GM19468 (cell line): ENCODE results near the gene TBL3.
"Not testable (repeated sequence)": the region's sequence is repeated elsewhere in the genome, so short reads cannot be mapped to it uniquely, and the experiment has no call there.

Source experiments
- ATAC-seq: cut with Tn5 transposase; IDR thresholded peaks from one replicate; pipeline ENCODE4 v1.9.1; 2021; ENCODE audit warnings: mild to moderate bottlenecking, moderate library complexity, moderate number of reproducible peaks; ENCODE audit not compliant: unreplicated experiment; ENCODE audit errors: extremely low read depth

Gene TBL3

DNA sequence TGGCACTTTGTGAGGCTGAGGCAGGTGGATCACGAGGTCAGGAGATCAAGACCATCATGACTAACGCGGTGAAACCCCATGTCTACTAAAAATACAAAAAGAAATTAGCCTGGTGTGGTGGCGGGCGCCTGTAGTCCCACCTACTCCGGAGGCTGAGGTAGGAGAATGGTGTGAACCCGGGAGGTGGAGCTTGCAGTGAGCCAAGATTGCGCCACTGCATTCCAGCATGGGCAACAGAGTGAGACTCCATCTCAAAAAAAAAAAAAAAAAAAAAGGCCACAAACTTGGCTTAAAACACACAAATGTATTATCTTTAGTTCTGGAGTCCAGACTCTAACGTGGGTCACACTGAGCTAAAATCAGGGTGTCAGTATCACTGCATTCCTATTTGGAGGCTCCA is 39.9 kb downstream of the TBL3 start:
- not testable (repeated sequence) for ATAC-seq

DNA sequence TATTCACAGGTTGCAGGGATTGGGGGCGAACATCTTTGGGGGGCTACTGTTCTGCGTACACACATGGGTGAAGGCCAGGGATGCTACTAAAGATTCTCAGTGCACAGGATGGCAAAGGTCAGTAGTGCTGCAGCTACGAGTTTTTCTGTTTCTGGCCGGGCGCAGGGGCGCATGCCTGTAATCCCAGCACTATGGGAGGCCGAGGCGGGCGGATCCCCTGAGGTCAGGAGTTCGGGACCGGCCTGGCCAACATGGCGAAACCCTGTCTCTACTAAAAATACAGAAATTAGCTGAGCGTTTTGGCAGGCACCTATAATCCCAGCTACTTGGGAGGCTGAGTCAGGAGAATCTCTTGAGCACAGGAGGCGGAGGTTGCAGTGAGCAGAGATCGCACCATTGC is 41.7 kb downstream of the TBL3 start:
- no peak for ATAC-seq

DNA sequence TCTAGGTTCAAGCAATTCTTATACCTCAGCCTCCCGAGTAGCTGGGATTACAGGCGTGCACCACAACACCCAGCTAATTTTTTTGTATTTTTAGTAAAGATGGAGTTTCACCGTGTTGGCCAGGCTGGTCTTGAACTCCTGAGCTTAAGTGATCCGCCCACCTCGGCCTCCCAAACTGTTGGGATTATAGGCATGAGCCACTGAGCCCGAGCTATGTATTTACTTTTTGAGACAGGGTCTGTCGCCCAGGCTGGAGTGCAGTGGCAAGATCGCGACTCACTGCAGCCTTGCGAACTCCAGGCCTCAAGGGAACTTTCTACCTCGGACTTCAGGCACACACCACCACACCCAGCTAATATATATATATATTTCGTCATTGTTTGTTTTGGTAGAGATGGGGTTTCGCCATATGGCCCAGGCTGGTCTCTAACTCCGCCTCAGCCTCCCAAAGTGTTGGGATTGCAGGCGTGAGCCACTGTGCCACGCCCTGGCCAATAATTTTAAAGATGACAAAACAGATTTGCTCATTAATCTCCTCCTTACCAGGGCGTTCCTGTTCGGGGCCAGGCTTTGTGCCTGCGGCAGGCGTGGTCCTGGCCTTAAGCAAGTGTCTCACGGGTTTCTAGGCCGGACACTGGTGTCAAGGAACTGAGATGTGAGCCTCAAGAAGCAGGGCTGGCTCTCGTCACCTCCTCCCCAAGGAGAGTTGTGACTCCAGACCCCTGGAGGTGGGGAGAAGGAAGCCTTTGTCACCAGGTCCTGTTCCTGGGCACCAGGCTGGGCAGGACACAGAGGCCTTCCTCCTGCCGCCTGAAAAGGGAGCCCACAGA is 43.5 kb downstream of the TBL3 start:
- ATAC-seq = no peak

DNA sequence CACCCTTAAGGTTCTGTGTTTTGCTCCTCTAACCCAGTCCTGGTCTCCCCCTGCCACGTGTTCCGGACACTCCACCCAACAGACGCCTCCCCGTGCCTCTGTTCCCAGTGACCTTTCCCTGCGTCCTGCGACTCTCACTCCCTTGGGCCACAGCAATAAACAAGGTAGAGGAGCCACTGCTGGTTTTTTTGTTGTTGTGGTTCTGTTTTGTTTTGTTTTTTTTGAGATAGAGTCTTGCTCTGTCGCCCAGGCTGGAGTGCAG is 44.0 kb downstream of the TBL3 start:
- no peak for ATAC-seq

DNA sequence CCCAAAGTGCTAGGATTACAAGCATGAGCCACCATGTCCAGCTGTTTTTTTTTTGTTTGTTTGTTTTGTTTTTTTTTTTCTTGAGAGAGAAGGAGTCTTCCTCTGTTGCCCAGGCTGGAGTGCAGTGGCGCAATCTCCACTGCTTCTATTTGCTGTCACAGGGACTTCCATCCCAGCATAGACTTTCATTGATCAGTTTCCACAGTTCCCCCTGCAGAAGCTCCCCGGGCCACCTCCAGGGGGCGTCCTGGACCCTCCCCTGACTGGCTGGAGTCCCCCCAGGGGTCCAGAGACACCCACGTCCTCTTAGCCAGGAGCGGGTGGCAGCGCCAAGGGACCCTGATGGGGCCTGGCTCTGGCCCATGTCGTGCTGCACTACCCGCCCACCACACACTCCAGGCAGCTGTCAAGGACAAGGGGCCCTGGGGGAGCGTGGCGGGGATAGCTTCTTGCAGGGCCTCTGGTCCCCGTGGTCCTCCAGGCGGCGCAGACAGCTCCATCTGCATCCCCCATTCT is 44.6 kb downstream of the TBL3 start:
- ATAC-seq = no peak

DNA sequence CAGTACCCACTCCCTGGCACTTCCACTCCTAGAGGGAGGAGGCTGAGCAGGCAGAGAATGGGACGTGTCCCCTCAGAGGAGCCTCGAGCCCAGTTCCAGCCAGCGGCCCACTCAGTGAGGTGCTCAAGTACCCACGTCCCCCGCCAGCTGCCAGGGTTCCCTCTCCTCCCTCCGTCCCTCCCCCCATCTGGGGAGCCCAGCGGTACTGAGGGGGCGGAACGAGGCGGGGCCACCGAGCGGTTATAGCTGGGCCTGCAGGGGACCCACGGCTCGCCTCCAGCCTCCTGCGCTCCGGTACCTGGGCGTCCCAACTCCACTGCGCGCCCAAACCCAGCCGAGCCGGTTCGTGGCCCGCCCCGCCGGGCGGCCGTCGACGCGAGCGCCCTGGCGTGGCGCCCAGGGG is 47.7 kb downstream of the TBL3 start, which contains the start of gene NPW:
NPW (plus strand) TSS at position 268 of the 403 bp plus-strand sequence.
- no peak for ATAC-seq

DNA sequence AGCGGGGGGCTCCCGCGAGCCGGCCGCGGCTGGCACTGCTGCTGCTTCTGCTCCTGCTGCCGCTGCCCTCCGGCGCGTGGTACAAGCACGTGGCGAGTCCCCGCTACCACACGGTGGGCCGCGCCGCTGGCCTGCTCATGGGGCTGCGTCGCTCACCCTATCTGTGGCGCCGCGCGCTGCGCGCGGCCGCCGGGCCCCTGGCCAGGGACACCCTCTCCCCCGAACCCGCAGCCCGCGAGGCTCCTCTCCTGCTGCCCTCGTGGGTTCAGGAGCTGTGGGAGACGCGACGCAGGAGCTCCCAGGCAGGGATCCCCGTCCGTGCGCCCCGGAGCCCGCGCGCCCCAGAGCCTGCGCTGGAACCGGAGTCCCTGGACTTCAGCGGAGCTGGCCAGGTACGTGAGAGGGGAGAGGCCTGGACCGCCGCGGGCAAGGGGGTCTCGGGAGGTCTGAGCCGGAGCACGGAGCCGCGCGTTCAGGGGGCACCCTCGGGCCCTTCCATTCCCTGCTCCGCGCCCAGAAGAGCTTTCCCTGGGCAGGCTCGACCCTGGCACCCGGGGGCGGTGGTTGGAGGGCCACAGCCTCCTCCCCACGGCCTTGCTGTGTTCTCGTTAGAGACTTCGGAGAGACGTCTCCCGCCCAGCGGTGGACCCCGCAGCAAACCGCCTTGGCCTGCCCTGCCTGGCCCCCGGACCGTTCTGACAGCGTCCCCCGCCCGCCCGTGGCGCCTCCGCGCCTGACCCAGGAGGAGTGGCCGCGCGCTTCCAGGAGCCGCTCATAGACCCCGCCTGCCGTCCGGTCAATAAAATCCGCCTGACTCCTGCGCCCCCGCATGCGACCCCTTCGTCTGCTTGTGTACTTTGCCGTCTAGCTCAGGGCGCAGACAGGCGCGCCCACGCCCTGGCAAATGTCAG is 48.3 kb downstream of the TBL3 start:
- ATAC-seq = no peak

DNA sequence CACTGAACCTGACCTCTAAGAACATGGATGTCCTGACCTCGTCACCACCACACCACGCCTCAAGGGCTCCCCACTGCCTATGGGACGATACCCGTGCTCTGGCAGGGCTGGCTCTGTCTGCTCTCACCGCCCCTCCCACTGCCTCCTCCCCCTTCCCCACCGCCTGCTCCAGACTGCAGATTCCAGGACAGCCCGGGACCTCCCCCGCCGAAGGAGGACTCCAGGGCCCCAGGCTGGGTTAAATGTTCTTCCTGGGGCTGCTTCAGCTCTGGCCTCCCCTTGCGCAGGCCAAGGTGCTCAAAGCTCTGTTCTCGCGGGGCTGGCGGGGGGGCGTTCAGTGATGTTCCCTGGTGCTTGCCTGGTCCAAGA is 50.9 kb downstream of the TBL3 start:
- ATAC-seq = no peak

DNA sequence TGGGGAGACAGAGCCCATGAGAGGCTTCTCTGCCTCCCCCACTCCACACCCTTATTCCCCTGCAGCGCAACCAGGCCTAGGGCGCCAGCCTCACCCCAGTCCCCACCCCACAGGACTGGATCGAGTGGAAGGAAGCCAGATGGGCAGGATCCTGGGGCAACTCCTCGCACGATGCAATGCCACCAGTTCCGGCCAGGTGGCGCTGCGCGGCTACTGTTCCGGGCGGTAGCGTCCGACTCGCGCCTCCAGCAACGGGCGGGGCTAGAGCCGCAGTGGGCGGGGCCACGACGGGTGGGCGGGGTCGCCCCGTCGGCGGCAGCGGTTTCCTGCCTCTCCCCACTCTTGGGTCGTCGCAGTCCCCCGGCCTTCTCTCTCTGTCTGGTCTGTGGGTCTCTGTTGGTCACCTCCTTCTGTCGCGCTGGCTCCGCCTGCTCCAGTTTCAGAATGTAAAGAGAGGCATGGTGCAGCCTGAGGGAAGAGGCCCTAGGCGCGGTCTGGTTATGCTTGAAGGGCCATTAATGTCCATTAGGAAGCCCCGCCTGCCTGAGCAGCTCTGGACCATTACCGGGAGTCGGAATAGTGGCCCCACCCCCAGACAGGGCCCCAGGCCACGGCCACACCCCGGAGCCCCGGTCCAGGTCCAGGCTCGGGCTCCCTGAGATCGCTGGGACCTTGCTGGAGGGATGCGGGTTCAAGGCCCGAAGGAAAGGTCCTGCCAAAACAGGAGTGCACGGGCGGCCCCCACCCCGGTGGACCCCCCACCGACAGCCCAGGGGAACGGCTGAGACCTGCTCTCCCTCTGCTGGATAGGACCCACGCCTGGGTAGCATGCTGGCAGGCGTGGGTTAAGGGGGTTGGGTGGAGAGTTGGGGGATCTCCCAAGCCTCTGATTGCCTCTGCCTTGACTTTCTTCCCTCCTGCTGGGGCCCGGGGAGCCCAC is 51.5 kb downstream of the TBL3 start:
- ATAC-seq = no peak

DNA sequence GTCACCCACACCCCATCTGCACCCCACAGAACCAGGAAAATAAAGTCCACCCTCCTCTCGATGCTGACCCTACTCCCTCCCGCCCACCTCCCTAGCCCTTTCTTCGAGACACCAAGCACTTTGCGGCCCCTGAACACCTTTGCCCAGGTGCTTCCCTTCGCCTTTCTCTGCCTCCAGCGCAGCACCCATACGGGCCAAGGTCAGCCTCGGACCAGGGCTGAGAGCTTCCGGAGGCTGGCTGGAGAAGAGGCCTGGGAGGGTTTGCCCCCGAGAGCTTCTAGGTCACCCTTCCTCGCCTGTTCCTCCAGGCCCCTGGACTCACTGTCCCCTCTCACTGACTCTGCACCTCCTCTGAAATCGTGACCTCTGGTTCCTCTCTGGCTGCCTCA is 52.2 kb downstream of the TBL3 start:
- ATAC-seq = no peak

DNA sequence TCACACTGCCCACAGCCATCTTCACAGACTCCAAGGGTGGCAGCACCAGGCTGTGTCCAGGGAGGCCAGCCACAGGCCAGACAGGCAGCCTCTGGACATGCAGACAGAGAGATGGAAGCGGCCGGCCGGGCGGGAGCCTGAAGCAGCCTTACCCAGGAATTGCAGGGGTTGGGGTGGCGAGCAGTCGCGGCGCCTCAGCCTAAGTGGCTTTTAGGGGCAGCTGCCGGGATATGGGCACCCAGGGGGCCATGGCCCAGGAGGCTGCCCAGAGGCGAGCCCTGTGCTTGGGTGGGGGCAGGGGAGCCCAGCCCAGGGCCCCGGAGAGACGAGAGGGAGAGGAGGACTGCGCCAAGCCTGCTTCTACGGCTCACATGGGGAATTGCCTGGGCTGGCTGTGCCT is 53.4 kb downstream of the TBL3 start:
- ATAC-seq = no peak

DNA sequence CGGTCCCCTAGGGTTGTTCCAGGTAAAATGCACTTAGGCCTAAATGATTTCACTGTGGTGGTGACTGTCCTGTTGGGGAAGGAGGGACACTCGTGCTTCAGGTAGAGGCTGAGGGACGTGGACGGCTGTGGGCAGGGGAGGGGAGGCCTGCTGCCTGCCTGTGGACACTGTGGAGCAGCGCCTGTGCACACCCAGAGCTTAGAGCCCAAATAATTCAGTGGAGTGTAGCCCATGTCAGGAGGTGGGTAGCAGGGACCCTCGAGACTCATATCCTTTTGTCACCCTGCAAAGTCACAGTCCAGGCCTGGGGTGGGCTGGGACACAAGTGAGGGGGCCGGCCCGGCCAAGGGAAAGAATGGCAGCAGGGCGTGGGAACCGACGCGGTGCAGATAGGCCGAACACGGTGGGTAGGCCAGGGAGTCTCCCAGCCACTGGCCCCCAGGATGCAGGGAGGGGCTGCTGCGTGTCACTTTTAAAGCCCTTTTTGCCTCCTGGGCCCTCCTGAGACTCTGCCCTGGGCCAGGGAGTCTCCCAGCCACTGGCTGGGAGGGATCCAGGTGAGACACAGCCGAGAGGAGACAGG is 54.1 kb downstream of the TBL3 start:
- no peak for ATAC-seq

DNA sequence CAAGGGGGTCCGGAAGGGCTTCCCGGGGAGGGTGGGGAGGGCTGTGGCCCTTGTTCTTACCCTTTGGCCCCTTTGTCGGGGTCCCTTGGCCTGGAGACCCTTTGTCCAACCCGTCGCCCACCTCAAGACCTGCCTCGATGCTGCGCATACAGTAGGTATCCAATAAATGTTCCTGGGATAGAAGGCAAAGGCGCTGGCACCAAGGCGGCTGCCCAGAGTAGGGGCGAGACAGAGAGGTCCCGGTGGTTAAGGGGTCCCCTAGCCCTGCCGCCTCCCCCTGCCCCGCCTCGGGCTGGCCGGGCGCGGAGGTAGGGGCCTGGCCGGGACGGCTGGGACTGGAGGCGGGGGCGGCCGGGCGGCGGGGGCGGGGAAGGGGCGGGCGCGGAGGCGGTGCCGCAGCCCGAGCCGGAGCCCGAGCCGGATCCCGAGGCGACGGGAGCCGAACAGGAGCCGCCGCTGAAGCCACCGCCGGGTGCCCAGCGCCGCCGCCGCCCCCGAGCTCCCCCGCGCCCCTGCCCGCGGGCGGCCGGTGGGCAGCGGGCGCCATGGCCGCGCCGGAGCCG is 54.7 kb downstream of the TBL3 start, which contains the start of gene NHERF2:
NHERF2 (plus strand) TSS at position 442 of the 563 bp plus-strand sequence; CDS start at position 546, 104 bp downstream.
- ATAC-seq = no peak

DNA sequence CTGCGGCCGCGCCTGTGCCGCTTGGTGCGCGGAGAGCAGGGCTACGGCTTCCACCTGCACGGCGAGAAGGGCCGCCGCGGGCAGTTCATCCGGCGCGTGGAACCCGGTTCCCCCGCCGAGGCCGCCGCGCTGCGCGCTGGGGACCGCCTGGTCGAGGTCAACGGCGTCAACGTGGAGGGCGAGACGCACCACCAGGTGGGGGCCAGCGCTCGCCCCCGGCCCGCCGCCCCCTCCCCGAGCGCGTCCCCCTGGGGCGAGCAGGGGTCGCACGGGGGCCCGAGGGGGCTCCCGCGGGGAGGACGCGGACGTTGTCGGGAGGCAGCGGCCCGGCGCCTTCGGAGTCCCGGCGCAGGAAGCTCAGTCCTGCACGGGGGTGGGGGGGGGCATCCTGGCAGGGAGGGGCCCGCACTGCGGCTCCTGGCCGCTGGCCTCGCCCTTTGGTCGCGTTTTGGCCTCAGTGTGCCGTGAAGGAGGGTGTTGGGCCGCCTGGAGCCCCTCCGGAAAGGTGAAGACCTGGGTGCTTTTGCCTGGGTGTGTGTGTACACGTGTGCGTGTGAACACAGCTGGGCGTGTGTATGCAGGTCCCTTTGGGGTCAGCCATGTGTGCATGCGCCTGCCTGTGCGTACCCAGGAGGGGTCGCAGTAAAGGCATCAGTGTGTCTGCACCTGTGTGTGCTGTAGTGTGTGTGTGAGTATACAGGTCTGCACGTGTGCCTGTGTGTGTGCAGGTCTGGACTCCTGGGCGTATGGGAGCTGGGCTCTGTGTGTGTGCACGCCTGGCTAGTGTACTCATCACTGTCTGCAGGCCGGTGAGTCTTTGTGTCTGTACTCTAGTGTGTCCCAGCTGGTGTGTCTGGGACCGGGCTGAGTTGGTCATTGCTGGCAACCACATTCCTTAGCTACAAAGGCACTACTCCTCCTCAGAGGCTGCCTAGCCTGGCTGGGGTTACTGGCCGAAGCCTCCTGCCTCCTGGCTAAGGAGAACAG is 55.5 kb downstream of the TBL3 start:
- no peak for ATAC-seq

DNA sequence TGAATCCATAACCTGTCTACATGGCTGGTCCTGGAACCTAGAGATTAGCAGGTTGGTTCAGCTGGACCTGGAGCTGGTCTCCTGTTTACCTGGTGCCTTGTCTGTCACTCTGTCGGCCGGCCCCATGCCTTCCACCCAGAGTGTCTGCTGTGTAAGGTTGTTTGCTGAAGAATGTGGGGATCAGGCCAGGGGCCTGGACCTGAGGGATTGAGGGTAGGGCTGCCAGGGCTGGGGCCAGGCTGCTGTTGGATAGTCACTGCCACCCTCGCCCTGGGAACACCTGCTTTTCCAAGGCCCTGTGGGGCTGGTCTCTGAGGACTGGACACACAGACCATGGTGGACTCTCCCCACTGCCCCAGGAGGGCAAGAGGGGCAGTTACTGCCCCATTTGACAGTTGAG is 56.3 kb downstream of the TBL3 start:
- no peak for ATAC-seq

DNA sequence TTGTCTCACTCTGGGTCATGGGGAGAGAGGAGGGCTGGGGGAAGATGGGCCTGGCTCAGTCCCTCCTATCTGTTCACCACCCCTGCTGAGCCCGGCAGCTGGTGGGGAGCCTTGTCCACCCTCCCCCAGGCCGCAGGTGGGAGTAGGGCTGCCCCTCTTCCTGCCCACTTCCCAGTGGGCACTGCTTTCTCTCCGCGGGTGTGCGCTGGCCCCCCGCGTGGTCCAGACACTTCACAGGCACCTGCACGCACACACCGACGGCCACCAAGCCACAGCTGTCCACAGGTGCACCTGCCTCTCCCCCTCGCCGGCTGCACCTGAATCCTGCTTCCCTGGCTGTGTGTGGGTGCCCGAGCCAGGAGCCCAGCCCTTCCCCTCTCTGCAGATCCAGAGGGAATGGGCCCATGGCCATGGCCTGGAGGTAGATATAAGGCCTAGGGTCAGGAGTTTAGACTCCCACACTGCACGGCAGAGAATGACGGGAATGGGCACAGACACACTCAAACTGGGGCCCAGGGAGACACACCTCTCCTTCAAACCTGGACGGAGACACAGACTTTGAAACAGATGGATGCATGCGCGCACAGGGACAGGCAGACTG is 56.9 kb downstream of the TBL3 start:
- no peak for ATAC-seq

DNA sequence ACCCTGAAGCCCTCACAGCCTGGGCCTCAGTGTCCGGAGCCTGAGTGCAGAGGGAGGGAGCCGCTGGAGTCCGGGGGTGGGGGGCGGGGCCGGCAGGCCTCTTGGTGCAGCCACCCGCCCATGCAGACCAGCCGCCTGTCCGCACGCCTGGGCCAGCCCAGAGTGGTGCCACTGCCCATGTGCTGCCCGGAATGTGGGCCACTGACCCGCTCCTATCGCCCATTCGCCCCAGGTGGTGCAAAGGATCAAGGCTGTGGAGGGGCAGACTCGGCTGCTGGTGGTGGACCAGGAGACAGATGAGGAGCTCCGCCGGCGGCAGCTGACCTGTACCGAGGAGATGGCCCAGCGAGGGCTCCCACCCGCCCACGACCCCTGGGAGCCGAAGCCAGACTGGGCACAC is 57.5 kb downstream of the TBL3 start:
- no peak for ATAC-seq

DNA sequence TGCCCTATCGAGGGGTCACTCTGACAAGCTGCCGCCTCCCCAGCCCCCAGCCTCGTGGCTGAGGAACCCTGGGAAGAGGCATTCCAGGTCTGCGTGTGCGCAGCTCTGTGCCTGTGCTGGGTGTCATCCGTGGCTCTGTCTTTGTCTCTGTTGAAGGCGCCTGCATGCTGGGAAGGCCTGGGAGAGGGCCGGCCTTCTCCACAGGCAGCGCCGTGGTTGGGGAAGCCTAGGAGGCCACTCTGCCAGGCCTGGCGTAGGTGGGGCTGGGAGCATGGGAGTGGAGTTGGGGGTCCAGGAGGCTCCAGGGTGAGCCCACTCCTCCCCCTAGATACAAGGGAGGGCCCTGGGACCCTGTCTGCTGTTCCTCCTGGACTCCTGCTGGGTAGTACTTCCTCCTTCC is 58.2 kb downstream of the TBL3 start:
- no peak for ATAC-seq
